ENCODE measurements around the gene UNCX. TPM values are rescaled to one million over a fixed set of nuclear protein-coding genes. Genes with fewer than 3 reads are reported as not detected.

UNCX gene
- total and polyA plus RNA-seq, 2 of the 4 experiments (the other 2 are of a cell fraction) = not detected

- no peaks in the 10 kb centered on the region for H3K9me1 ChIP-seq (ENCODE audit: insufficient read depth, low read length)
- no peak for ATAC-seq (ENCODE audit: low read depth)
- H3K56ac ChIP-seq (ENCODE audit: extremely low read depth, insufficient read depth, low read length) = no peak overlapping the region
- intact Hi-C loops (cut with micrococcal nuclease) = loop anchor here (10.0 kb wide), 1 partner anchor 190 kb away; no protein-coding TSS in a partner anchor
- H2AK5ac ChIP-seq (ENCODE audit: low read depth, low read length) = no peak overlapping the region
- in situ Hi-C loops (cut with MboI; ENCODE audit: low sequenced_read_pairs) = no loop called here
- H2BK120ac ChIP-seq (ENCODE audit: low read depth, low read length) = no peak overlapping the region
- no peak overlapping the region for H3K27ac ChIP-seq (ENCODE audit: insufficient read depth, low read length)
- WGBS, 2 experiments (ENCODE audit: extremely low coverage in 2 of 2, insufficient read length in 1 of 2) = no CpG with 5 or more reads among the region's 11 CpGs
- TF ChIP-seq CHD1 (IDR thresholded peaks at IDR 0.05; ENCODE audit: low read depth, low read length) = no peak
- no peak for TF ChIP-seq RFX5 (IDR thresholded peaks at IDR 0.05; ENCODE audit: low read depth, low read length)
- no peak for TF ChIP-seq MAZ (IDR thresholded peaks at IDR 0.05; ENCODE audit: borderline replicate concordance, low read depth, low read length)
- no peak for TF ChIP-seq MXI1 (IDR thresholded peaks at IDR 0.05; ENCODE audit: borderline replicate concordance, low read depth, low read length)
- no peak for TF ChIP-seq RAD21 (IDR thresholded peaks at IDR 0.05; ENCODE audit: low read length)
- TF ChIP-seq SMC3 (IDR thresholded peaks at IDR 0.05; ENCODE audit: low read depth, low read length) = no peak
- no peak for TF ChIP-seq ELK1 (IDR thresholded peaks at IDR 0.05; ENCODE audit: borderline replicate concordance, low read depth, low read length)
- no peak for TF ChIP-seq NFE2L2 (IDR thresholded peaks at IDR 0.05; ENCODE audit: low read depth, low read length)
- TF ChIP-seq BHLHE40 (IDR thresholded peaks at IDR 0.05; ENCODE audit: low read depth, low read length) = no peak
- TF ChIP-seq CTCF (conservative IDR thresholded peaks at IDR 0.05; ENCODE audit: low read depth, low read length) = no peak
- no peak for TF ChIP-seq RCOR1 (IDR thresholded peaks at IDR 0.05; ENCODE audit: insufficient replicate concordance, low read length)
- TF ChIP-seq MAFK (IDR thresholded peaks at IDR 0.05; ENCODE audit: low read depth, low read length) = no peak
- TF ChIP-seq POLR2A (IDR thresholded peaks at IDR 0.05; ENCODE audit: low read depth, low read length) = no peak
- no peak for TF ChIP-seq FOS (IDR thresholded peaks at IDR 0.05; ENCODE audit: low read depth, low read length)
- no peak for TF ChIP-seq CEBPB (IDR thresholded peaks at IDR 0.05; ENCODE audit: low read depth, low read length)
- no peak for TF ChIP-seq USF2 (IDR thresholded peaks at IDR 0.05; ENCODE audit: low read depth, low read length)
- H4K5ac ChIP-seq (ENCODE audit: low read depth, low read length) = no peak overlapping the region
- H3K4me3 ChIP-seq (ENCODE audit: insufficient read depth, low read depth, low read length) = no peak overlapping the region
- H2AFZ ChIP-seq (replicated peaks; ENCODE audit: low read length, poor library complexity) = no peak overlapping the region
- H3K4ac ChIP-seq (ENCODE audit: low read depth, low read length) = no peak overlapping the region
- no peak overlapping the region for H3K4me2 ChIP-seq (ENCODE audit: low read depth, low read length)
- no peak overlapping the region for H2AK9ac ChIP-seq (replicated peaks; ENCODE audit: low read depth, low read length, poor library complexity)
- no peak overlapping the region for H4K91ac ChIP-seq (ENCODE audit: insufficient read depth, low read depth, low read length)
- H3K18ac ChIP-seq (ENCODE audit: low read depth, low read length) = no peak overlapping the region
- no peak overlapping the region for H3K23ac ChIP-seq (ENCODE audit: low read depth, low read length)
- peaks cover 88% of the 10 kb centered on the region for H3K27me3 ChIP-seq (ENCODE audit: control insufficient read depth, insufficient read depth, low read length)
- no peak overlapping the region for H2BK20ac ChIP-seq (ENCODE audit: low read depth, low read length)
- dilution Hi-C loops (cut with HindIII; ENCODE audit: low sequenced_read_pairs, unreplicated experiment) = no loop called here
- BruUV-seq (replicated peaks) = no TSS peak
- peaks cover 2% of the 10 kb centered on the region; the same call in 1 of the 2 replicates for H3K4me1 ChIP-seq (ENCODE audit: control insufficient read depth, insufficient read depth, low read length)
- POLR2A ChIA-PET (ENCODE audit: unreplicated experiment) = no interaction called here
- H4K20me1 ChIP-seq (ENCODE audit: insufficient read depth, low read length) = peaks cover 3% of the 10 kb centered on the region; the same call in 1 of the 2 replicates
- no peaks in the 10 kb centered on the region for H3K36me3 ChIP-seq (ENCODE audit: control insufficient read depth, insufficient read depth, low read length)
- no peak overlapping the region for H3K9ac ChIP-seq (ENCODE audit: low read depth, low read length)
- H2BK15ac ChIP-seq (ENCODE audit: low read depth, low read length) = no peak overlapping the region
- peaks cover 7% of the 10 kb centered on the region; the same call in 1 of the 2 replicates for H3K9me3 ChIP-seq (ENCODE audit: control insufficient read depth, insufficient read depth, low read length)
- H2BK5ac ChIP-seq (ENCODE audit: low read depth, low read length, poor library complexity, severe bottlenecking) = no peak overlapping the region
- no peak for DNase-seq
- no peak overlapping the region for H4K8ac ChIP-seq (ENCODE audit: low read depth in 2 of 2, low read length in 2 of 2)
- no peaks in the 10 kb centered on the region for H3K79me1 ChIP-seq (ENCODE audit: low read depth in 1 of 2, low read length in 2 of 2)
- CTCF ChIA-PET = no interaction called here
- H3K14ac ChIP-seq (replicated peaks; ENCODE audit: low read depth, low read length) = no peak overlapping the region
Observed at GRCh38 chr7:1225030-1225429, 7.6 kb upstream of the UNCX start.

All from IMR-90 (cell line).